Raji (cell line): ENCODE data around the gene WDFY2.

ENCODE experiments used
- POLR2A ChIP-seq: IDR thresholded peaks from 2 replicates; pipeline ENCODE4 v1.6.1; 2011; ENCODE audit warnings: low read depth, low read length, control low read depth; ENCODE audit not compliant: insufficient read depth

Gene WDFY2

DNA sequence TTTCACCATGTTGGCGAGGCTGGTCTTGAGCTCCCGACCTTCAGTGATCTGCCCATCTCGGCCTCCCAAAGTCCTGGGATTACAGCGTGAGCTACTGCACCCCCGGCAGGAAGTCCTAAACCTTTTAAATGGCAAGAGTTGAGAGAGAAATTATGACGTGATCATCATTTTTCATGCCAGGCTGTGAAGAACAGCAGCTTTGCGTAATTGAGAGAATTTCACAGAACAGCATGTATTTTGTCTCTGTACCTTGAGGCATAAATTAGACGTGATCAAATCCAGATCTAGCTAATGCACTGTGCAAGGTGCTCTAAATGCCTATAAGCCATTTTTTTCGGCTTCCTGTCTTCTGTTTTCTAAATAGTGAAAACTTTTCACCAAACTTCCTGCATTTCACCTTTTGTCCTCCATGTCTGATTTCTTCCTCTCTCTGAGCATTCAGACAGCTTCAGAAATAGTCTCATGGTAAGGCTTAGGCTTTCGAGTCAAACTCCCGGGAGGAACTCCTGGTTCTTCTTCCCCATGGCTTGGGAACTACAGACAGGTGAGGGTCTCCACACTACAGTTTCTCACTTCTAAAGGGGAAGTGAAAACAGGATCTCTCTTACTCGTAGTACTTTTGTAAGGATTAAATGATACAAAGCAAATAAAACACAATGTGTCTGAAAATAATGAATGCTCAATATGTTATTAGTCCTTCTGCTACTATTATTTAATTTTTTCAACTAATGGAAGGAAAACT, 51.0 kb downstream of the WDFY2 start:
- no peak for TF ChIP-seq POLR2A

DNA sequence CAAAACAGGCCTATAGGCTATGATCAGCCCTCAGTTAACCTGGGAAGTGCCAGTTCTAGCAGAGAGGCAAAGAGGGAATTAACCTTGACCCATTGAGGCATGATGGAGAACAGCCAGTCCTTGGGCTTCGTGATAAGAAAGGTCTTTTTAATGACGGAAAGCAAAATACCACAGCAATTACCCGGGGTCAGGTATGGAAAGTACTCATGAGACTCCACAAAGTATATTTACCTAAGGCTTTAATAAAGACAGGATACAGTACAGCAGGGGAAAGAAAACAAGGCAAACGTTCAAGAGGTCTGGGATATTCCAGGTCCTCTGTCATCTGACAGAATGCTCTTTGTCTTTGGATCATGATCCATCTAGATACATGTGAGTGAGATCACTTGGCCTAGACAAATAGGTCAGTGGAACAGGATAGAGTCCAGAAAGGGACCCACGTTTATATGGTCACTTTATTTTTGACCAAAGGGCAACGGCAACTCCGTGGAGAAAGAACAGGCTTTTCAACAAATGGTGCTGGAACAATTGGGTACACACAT, 52.2 kb downstream of the WDFY2 start:
- TF ChIP-seq POLR2A: no peak

DNA sequence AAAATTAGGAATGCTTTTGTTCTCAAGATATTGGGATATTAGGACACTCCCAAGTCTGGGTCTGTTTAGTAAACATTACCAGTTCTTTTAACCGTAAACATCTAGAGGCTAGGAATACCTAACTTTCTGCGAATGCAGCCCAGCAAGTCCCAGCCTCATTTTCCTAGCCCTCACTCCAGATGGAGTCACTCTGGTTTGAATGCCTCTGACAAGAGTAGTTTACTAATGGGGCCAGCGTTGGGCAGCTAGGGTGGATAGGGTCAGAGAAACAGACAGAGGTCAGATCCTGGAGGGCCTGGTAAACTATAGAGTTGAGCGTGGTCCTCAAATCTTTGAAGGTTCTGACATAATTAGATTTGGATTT, 53.6 kb downstream of the WDFY2 start:
- no peak for TF ChIP-seq POLR2A

DNA sequence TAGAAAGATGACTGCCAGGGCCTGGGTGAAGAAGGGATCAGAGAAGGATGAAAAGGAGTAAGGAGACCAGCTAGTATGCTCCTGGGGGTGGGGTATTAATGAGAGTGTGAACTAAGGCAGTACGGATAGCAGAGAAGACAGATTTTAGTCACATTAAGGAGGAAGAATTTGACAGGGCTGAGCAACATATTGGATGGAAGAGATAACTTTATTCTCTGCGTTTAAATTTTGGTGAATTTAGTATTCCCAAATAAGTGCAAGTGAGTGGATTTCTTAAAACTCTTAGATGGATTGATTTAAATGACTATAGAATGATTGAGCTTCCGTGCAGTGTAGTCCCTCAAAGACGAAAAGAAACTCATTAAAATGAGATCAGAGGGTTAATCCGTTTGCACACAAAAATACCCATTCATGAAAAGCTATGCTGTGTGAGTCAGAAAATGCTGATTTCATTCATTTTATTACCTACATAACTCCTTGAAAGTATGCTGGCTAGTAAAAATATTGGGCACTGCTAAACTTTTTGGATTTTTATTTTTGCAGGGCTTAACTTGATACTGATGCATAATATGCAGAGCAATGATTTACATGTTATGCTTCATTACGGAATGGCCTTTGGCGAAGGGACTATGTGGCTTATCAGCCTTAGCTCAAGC, 54.1 kb downstream of the WDFY2 start:
- no peak for TF ChIP-seq POLR2A

DNA sequence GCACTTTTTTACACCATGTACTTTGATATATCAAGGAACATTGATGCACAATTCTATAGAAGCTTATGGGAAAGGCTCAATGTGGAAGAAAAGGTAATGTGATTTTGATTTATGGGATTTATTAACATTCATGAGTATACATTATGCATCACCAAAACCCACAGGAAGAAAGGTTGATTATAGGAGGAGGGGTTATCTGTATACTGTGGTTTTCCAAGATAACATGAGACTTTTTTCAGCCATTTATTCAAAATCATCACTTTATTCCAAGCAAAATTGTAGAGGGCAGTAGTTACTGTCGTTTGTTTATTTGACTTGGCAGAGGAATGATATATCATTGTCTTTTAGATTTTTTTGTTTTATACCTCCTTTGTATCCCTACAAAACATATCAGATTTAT, 54.9 kb downstream of the WDFY2 start:
- TF ChIP-seq POLR2A: no peak

DNA sequence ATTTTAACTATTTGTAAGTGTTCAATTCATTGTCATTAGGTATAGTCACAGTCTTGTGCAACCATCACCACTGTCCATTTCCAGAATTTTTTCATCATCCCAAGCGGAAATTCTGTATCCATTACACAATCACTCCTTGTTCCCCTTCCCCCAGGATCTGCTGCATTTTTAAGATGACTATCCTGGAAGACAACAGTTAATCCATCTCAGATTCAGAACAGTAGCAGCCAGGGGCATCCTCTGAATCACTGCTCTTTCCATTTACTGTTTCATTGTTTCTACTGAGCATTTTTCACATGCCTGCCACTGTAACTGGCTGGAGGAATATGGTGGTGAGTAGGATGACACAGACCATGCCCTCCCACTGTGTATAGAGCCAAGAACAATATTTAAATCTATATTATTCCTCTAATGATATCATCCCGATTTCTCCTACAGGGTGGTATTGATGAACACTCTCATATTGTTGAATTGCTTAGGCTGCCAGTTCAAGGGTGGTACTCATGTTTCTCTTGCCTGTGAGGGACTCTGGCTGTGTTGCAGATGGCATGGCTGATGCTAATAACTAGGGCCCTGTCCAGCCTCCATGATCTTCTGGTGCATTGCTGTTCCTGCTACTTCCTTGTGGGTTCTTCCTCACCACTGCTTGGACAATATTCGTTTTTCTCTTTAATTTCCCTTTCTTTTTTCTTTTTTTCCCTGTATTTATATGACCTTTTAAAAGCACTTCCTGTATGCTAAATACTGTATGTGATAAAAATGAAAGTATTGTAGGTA, 59.0 kb downstream of the WDFY2 start:
- no peak for TF ChIP-seq POLR2A

DNA sequence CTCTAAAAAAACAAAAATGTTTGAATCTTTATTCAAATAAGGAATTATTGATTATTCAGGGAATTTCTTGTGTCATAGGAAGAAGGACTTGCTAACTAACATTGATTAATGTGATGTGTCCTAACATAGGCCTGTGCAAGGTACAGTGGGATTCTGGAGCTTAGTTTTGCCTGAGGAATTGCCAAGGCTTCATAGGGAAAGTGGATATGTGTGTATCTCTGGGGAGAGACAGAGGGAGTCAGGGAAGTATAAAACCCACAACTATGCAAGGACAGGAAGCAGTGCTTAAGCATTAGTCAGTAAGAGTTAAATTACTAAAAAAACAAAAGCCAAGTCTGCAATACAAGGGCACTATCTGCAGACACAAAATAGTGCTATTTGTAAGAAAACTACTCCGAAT, 59.6 kb downstream of the WDFY2 start:
- no peak for TF ChIP-seq POLR2A

DNA sequence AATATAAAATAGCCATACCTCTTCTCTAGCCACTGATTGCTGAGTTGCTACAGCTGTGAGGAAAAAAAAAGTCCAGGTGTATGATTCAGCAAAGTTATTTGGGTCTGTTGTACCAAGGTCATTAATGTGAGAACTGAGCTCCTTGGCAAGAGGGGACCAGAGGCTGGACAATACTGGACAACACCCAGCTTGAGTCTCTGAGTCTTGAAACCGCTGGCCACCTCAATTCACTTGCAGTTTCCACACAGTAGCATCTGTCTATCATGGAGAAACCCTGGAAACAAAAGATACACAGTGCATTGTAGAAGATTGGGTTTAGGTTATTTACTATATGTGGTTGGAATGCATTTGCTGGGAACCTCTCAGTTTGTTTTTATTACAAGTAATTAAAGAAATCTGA, 60.4 kb downstream of the WDFY2 start:
- no peak for TF ChIP-seq POLR2A

DNA sequence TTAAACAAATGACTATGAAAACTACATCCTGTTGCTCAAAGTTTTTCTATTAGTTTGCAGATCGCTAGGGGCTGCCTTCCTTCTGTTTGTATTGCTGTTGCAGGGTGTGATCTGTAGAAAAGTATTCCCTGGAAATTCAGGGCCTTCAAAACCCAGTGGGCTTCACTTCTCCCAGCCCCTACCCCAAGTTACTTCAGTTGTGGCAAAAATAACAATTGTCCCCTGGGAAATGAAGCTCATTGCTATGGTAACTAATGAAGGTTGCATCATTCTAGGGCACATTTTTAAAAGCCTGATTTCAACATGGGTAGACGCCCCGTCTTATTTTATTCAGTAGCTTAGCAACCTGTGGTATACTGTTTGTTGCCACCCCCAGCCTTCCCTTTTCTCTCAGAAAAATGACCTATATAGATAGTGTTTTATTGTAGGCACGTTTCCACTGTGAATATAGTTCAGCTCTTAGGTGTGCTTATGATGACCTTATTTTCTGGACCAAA, 60.9 kb downstream of the WDFY2 start:
- no peak for TF ChIP-seq POLR2A

DNA sequence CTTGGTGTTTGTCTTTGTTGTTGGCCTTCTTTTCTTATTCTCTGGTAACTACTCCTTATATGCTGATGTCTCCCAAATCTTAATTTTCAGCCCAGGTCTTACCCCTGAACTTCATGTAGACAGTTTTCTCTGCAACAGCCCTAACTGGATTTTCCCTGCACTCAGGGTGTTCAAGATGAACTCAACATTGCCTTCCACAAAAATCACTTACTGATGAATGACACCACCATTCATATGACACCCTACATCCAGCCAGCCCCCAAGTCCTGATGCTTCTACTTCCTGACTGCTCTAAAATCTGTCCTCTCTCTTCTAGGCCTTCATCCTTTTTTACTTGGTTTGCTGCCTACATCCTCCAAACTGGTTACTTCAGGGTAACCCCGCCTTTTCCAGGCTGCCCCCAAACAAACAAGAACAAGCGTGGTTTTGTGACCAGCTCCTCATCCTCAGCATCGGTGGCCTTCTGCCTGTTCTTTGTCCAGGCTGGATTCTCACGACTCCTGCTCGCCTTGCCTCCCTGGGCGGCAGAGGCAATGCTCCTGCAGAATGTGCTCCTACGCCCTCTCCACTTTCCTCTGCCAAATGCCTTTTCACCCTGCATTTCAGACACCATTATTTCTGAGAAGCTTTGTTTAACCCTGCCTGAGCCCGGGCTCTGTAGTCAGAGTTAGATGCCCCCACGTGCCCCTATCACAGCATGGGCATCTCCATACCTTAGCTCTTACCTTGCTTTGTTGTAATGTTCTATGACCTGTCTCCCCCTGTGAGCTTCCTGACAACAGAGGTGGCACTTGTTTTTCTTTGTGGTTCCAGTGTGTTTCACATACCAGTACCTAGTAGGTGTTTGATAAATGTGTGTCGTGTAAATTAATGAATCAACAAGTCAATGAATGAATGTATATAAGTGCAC, 61.8 kb downstream of the WDFY2 start:
- TF ChIP-seq POLR2A: no peak

DNA sequence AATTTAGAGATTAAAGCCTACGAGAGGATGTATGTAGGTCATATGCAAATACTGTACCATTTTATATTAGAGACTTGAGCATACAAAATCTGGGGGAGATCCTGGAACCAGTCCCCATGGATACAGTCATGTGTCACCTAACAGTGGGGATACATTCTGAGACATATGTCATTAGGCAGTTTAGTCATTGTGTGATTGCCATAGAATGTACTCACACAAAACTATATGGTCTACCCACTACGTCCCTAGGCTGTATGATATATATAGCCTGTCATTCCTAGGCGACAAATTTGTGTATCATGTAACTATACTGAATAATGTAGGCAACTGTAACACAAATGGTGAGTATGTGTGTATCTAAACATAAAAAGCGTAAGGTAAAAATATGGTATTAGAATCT, 62.8 kb downstream of the WDFY2 start:
- no peak for TF ChIP-seq POLR2A

DNA sequence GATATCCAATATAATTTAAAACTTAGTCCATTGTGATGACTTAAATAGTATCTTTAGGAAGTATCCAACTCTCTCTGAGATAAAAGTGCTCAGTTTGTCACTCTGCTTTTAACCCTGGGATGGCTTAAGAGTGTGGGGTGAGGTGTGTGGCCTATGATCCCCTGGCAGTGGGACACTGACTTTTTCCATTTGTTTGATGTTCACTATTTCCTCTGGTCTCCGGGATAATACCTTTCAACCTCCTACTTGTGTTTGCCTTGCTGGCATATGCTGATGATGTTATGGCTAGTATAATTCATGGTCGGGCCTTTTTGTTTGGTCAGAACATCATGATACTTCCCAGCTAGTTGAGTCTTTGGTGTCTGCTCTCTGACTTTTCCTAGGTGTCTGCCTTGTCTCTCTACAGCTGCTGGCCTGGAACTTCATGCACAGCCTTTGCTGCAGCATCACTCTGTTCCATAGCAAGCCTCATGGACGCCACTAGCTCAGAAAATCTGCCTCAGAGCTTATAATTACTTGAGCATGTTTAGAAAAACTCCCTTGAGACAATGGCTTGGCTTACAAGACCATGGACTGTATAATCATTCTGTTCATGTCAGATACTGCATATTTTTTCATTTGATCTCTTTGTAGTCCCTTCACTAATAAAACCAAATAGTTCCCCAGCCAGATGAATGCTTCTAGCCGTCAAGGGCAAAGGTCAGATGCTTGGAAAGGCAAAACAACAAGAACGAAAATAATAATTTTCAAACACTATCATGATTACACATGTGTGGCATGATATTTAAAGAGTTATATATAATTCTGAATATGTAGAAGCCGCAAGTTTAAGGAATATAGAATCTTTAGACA, 75.2 kb downstream of the WDFY2 start:
- no peak for TF ChIP-seq POLR2A

DNA sequence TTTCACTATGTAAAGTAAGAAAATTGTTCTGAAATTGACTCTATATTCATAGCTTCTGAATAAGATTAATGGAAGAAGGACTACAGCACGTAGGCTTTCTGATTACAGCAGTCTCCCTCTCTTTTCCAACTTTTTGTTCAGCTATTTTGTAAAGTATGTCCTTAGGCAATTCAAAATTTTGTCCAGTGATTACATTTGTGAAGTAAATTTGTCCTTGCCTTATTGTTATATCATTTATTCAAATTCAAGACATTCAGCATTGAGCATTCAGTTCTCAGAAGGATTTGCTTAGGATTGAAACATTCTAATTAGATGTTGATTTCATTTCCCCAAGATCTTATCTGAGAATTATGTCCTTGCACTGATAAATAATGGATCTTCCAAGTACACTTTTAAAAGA, 76.6 kb downstream of the WDFY2 start:
- TF ChIP-seq POLR2A: no peak

DNA sequence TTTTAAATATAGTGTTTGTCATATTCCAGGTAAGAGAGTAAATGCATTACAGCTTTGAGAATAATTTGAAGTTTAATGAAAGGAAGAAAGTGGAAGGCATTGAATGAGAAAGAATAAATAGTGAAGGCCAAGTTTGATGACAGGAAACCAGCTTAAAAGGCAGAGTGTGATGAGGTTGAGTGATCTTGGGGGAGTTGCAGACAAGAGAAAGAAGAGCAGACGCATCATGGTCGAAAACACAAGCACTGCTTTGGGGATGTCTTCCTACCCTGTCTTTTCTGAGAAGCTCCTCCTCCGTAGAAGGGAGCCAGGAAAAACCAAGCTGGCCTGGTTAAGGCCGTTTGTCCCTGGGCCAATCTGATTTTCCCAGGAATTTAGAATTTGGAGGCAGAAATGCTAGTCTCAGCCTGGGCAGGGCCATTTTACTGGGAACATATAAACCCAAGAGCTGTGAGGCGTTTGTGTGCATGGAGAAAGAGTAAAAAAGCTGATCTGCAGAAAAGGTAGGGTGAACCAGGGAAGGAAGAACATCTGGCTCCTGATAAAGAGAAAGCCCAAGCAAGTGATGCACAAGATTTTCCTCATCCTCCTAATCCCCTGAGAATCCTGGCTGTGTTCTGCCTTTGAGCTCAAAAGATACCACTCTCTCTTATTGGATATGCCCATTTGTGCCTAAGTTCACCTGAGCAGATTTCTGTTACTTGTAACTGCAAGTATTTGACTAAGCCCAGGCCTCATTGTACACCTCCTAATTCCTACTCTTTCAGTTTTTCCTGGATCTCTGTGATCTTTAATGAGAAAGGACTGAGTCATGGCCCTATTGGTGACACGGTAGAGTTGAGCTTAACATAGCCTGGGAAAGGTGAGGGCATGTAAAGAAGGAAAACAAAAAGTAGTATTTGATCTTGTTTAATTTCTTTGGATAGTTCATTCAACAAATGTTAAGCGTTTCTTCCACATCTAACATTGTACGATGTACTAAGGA, 80.0 kb downstream of the WDFY2 start:
- TF ChIP-seq POLR2A: no peak
